ENCODE data around the gene KRTAP12-3.
"Not testable (repeated sequence)": the region's sequence is repeated elsewhere in the genome, so short reads cannot be mapped to it uniquely, and the experiment has no call there.

Gene KRTAP12-3

GRCh38 chr21:44619886-44620285 is 37.8 kb upstream of the KRTAP12-3 start:
- DNase-seq (ENCODE audit: extremely low spot score) = no peak
- CTCF ChIA-PET = no interaction called here
- no peak for TF ChIP-seq TARDBP (IDR thresholded peaks at IDR 0.05)
- TF ChIP-seq SP1 (IDR thresholded peaks at IDR 0.05) = no peak
- TF ChIP-seq L3MBTL2 (conservative IDR thresholded peaks at IDR 0.05) = no peak
- TF ChIP-seq BHLHE40 (IDR thresholded peaks at IDR 0.05; ENCODE audit: borderline replicate concordance) = no peak
- no peak for TF ChIP-seq SUZ12 (IDR thresholded peaks at IDR 0.05)
- TF ChIP-seq LEF1 (IDR thresholded peaks at IDR 0.05; ENCODE audit: borderline replicate concordance) = no peak
- TF ChIP-seq ZNF384 (IDR thresholded peaks at IDR 0.05) = no peak
- TF ChIP-seq PKNOX1 (IDR thresholded peaks at IDR 0.05) = no peak
- TF ChIP-seq ELF4 (IDR thresholded peaks at IDR 0.05) = no peak
- no peak for TF ChIP-seq CTBP1 (IDR thresholded peaks at IDR 0.05; ENCODE audit: borderline replicate concordance)
- no peak for TF ChIP-seq FOXK2 (IDR thresholded peaks at IDR 0.05)
- no peak for TF ChIP-seq ARNT (IDR thresholded peaks at IDR 0.05)
- no peak for TF ChIP-seq NFRKB (IDR thresholded peaks at IDR 0.05)
- TF ChIP-seq FOXM1 (IDR thresholded peaks at IDR 0.05; ENCODE audit: borderline replicate concordance) = no peak
- TF ChIP-seq HDGF (IDR thresholded peaks at IDR 0.05; ENCODE audit: borderline replicate concordance) = no peak
- TF ChIP-seq FOXA1 (IDR thresholded peaks at IDR 0.05) = no peak
- POLR2A ChIA-PET = no interaction called here

- TF ChIP-seq ZNF384 (IDR thresholded peaks at IDR 0.05) (no peak), CTBP1 (IDR thresholded peaks at IDR 0.05; ENCODE audit: borderline replicate concordance) (no peak), FOXK2 (IDR thresholded peaks at IDR 0.05) (no peak), TARDBP (IDR thresholded peaks at IDR 0.05) (no peak), ELF4 (IDR thresholded peaks at IDR 0.05) (no peak), BHLHE40 (IDR thresholded peaks at IDR 0.05; ENCODE audit: borderline replicate concordance) (no peak), SP1 (IDR thresholded peaks at IDR 0.05) (no peak), PKNOX1 (IDR thresholded peaks at IDR 0.05) (no peak)
- POLR2A ChIA-PET = no interaction called here
- DNase-seq (ENCODE audit: extremely low spot score) = no peak
- CTCF ChIA-PET = no interaction called here
These were observed 34.2 kb upstream of the KRTAP12-3 start for GRCh38 chr21:44623575-44623974.

DNA sequence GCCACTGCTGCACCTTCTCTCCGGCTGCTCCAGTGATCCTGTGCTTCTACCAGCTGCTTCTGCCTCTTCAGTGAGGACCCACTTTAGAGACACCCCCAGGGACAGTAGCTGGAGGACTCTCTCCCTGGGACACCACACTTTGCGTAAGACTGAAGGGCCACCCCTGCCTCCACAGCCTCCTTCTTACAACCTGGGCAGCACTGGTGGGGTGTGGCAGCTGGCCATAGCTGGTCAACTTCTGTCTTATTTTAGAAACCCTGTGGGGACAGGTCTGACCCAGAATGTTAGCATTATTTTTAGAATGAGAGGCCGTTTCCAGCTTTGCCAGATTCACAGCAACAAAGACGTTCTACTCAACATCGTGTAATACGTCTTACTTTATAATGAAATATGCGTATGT is 32.0 kb upstream of the KRTAP12-3 start:
- ChIA-PET POLR2A (no interaction called here), CTCF (interaction anchor here (0.6 kb wide), 1 partner anchor 90 kb away, joined by 3 read pairs; no protein-coding TSS in a partner anchor)
- no peak for TF ChIP-seq FOXM1 (IDR thresholded peaks at IDR 0.05; ENCODE audit: borderline replicate concordance)
- DNase-seq (ENCODE audit: extremely low spot score) = no peak

DNA sequence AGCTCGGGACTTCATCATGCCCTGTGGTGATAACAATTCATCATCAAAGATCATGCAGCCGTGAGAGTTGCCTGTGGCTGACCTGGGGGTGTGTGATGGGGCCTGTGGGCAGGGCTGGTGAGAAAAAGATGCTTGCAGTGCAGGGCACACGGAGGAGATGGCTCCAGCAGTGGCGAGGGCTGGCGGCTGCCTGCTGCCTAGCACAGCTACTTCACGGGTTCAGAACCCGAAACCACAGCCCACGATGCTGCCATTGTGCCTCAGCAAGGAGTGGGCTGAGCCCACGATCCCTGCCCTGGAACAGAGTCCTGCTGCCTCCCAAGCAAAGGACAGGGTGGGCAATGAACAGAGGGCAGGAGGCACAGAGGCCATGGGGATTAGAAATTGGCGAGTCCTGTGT is 31.5 kb upstream of the KRTAP12-3 start:
- TF ChIP-seq ARNT (IDR thresholded peaks at IDR 0.05) (no peak), ELF4 (IDR thresholded peaks at IDR 0.05) (no peak), HDGF (IDR thresholded peaks at IDR 0.05; ENCODE audit: borderline replicate concordance) (no peak), NFRKB (IDR thresholded peaks at IDR 0.05) (no peak), SUZ12 (IDR thresholded peaks at IDR 0.05) (no peak), FOXM1 (IDR thresholded peaks at IDR 0.05; ENCODE audit: borderline replicate concordance) (no peak), LEF1 (IDR thresholded peaks at IDR 0.05; ENCODE audit: borderline replicate concordance) (no peak), BHLHE40 (IDR thresholded peaks at IDR 0.05; ENCODE audit: borderline replicate concordance) (no peak), TARDBP (IDR thresholded peaks at IDR 0.05) (no peak), CTBP1 (IDR thresholded peaks at IDR 0.05; ENCODE audit: borderline replicate concordance) (no peak), ZNF384 (IDR thresholded peaks at IDR 0.05) (no peak), PKNOX1 (IDR thresholded peaks at IDR 0.05) (no peak), L3MBTL2 (conservative IDR thresholded peaks at IDR 0.05) (no peak), SP1 (IDR thresholded peaks at IDR 0.05) (no peak), FOXK2 (IDR thresholded peaks at IDR 0.05) (no peak), FOXA1 (IDR thresholded peaks at IDR 0.05) (no peak)
- POLR2A ChIA-PET = no interaction called here
- no peak for DNase-seq (ENCODE audit: extremely low spot score)
- CTCF ChIA-PET = no interaction called here

GRCh38 chr21:44626673-44627143 is 31.0 kb upstream of the KRTAP12-3 start, which contains the start of gene KRTAP10-9:
KRTAP10-9 (plus strand) TSS chr21:44627093; CDS start chr21:44627172, 79 bp downstream.
- DNase-seq (ENCODE audit: extremely low spot score) = no peak
- ChIA-PET CTCF (no interaction called here), POLR2A (no interaction called here)
- TF ChIP-seq ELF4 (IDR thresholded peaks at IDR 0.05) (no peak), NFRKB (IDR thresholded peaks at IDR 0.05) (no peak), HDGF (IDR thresholded peaks at IDR 0.05; ENCODE audit: borderline replicate concordance) (no peak), L3MBTL2 (conservative IDR thresholded peaks at IDR 0.05) (no peak), PKNOX1 (IDR thresholded peaks at IDR 0.05) (no peak), FOXK2 (IDR thresholded peaks at IDR 0.05) (no peak), FOXA1 (IDR thresholded peaks at IDR 0.05) (no peak), ZNF384 (IDR thresholded peaks at IDR 0.05) (no peak), CTBP1 (IDR thresholded peaks at IDR 0.05; ENCODE audit: borderline replicate concordance) (no peak)

- POLR2A ChIA-PET; DNase-seq (ENCODE audit: extremely low spot score); CTCF ChIA-PET: not testable (repeated sequence)
These were observed 30.4 kb upstream of the KRTAP12-3 start for GRCh38 chr21:44627181-44627822.

DNA sequence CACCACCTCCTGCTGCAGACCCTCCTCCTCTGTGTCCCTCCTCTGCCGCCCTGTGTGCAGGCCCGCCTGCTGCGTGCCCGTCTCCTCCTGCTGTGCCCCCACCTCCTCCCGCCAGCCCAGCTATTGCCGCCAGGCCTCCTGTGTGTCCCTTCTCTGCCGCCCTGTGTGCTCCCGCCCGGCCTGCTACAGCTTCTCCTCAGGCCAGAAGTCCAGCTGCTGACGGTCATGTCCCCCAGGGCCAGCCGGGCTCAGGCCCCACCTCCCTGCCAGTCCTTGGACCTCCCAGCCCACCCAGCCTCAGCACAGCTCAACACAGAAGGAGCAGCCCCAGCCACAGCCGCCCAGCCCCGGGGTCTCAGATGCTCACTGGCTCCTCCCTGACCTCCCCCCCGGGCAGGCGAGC is 29.9 kb upstream of the KRTAP12-3 start:
- POLR2A ChIA-PET; CTCF ChIA-PET; DNase-seq (ENCODE audit: extremely low spot score): not testable (repeated sequence)

Data from HEK293T (cell line).